HG02798 (cell line): Measurements from ENCODE around the gene UVSSA.
"Not testable (repeated sequence)": the region's sequence is repeated elsewhere in the genome, so short reads cannot be mapped to it uniquely, and the experiment has no call there.

Experiments used
- ATAC-seq: cut with Tn5 transposase; IDR thresholded peaks from one replicate; pipeline ENCODE4 v1.9.1; 2021; ENCODE audit warnings: mild to moderate bottlenecking; ENCODE audit not compliant: unreplicated experiment, poor library complexity

The UVSSA gene

GRCh38 chr4:1416051-1416947, 69.3 kb downstream of the UVSSA start:
- ATAC-seq: no peak

DNA sequence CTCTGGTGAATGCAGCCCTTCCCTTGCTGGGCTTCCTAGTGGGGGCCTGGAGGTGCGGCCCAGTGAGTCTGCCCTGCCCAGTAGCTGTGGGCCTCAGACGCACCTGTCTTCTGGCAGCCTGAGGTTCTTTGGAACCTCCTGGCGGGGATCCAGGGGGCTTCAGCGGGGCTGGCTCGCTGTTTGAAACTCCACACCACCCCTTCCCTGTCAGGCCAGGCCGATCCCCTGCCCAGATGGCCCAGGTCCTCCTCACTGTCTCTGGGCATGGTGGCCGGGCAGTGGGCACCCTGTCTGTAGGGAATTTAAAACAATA, 69.9 kb downstream of the UVSSA start:
- no peak for ATAC-seq

DNA sequence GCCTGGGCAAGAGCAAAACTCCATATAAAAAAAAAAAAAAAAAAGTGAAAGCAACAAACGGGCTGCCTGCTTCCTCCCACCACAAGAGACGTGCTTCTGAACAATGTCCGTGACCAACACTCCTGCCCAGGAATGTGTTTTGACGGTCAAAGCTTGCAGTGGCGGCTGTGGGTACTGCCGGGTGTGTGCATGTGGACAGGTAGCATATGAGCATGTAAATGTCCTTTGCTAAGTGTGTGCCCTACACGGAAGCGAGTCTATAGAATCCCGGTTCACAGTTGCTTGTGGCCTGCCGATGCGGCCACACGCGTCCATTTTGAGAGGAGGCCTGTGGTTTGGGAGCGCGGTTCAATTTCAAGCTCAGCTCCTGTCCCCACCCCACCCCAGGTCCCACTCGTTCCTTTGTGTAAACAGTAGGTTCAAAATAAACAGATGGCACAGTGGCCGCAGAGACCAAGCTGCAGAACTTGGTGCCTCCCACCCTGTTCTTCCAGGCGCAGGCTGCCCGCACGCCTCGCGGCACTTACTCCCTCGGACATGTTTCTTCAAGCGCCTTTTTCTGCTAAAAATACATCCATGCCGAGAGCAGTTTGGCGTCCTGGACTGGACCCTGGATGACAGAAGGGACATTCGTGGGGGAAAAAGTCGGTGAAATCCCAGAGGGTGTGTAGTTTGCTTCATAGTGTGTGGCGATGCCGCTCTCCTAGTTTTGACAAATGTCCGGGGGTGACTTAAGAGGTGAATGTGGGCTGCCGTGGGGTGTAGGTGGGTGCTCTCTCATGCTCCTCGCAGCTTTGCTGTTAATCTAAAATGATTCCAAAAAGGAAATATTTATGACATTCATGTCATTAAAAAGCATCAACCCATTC, 70.7 kb downstream of the UVSSA start:
- ATAC-seq: no peak

GRCh38 chr4:1418494-1419285, 71.7 kb downstream of the UVSSA start:
- no peak for ATAC-seq

DNA sequence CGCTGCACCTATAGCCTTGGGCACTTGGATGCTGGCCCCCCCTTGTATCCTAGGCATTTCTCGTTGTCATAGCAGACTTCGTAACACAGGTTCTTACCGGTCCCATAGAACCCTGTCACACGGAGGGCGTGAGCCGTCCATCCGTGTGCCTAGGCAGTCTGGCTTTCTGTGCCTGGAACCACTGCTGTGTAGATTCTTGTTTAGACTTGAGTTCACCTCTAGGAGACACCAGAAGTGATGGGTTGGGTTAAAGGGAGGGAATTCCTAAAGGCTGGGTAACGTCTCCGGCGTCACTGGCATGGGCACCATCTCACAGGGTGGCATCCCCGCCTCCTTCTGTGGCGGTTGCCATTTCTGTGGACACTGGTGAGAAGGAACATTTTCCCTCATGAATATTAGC, 72.7 kb downstream of the UVSSA start:
- ATAC-seq: no peak

DNA sequence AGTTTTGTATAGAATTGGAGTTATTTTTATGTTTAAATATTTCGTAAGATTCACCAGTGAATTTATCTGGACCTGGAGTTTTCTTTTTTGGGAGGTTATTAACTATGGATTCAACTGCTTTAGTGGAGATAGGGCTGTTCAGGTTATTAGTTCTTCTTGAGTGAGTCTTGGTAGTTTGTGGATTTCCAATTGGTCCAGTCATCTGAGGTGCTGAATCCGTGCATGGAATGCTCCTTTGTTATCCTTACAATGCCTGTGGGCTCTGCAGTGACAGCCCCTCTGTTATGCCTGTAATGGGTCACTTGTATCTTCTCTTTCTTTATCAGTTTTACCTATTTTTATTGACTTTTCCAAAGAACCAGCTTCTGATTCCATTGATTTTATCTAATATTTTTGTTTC, 74.6 kb downstream of the UVSSA start:
- no peak for ATAC-seq

DNA sequence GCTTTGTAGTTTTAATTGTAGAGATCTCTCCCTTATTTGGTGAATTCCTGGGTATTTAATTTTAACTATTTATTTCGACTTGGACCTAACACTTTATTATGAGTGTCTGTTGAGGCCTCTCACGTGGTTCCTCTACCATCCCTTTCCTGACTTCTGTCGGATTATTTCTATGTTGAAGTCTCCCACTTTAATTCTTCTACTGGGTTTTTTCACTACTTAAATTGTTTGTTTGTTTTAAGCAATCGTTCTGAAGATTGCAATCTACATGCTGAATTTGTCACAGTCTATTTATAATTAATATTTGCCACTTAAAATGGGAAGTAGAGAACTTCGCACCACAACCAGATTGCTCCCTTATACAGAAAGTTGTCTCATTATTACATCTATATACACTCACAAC, 80.0 kb downstream of the UVSSA start:
- no peak for ATAC-seq

DNA sequence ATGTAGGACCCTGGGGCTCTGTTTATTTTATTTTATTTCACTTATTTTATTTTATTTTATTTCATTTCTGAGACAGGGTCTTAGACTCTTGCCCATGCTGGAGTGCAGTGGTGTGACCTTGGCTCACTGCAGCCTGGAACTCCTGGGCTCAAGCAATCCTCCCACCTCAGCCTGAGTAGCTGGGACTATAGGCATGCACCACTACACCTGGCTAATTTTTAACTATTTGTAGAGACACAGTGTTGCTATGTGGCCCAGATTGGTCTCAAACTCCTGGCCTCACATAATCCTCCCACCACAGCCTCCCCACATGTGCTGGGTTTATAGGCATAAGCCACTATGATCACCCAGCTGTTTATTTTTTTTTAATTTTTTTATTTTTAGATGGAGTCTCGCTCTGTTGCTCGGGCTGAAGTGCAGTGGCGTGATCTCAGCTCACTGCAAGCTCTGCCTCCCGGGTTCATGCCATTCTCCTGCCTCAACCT, 96.7 kb downstream of the UVSSA start:
- ATAC-seq: not testable (repeated sequence)
